HepG2 (cell line): ENCODE measurements around the gene SLC51B. TPM values are rescaled to one million over a fixed set of nuclear protein-coding genes. Genes with fewer than 3 reads are reported as not detected.
A peak's percentile ranks its signal among the peaks of the same experiment; 100 is the strongest.

Source experiments
- AKAP8 ChIP-seq: sonication (generic); formaldehyde crosslinking; IDR thresholded peaks from 2 replicates; pipeline ENCODE4 v1.5.1; 2020; ENCODE audit warnings: mild to moderate bottlenecking, missing genetic modification reagents
- ATF7-NPFF ChIP-seq: sonication (generic); formaldehyde crosslinking; IDR thresholded peaks from 2 replicates; pipeline ENCODE4 v1.8.1; 2023; ENCODE audit warnings: mild to moderate bottlenecking, low read depth, missing genetic modification reagents, moderate library complexity
- CBFB ChIP-seq: sonication (generic); formaldehyde crosslinking; IDR thresholded peaks from 2 replicates; pipeline ENCODE4 v1.4.0; 2020; ENCODE audit warnings: missing genetic modification reagents
- GABPB1 ChIP-seq: IDR thresholded peaks from 2 replicates; pipeline ENCODE4 v1.6.1; 2016; ENCODE audit warnings: mild to moderate bottlenecking, missing genetic modification reagents, moderate library complexity, missing compliant biosample characterization
- KLF16 ChIP-seq, 2 experiments: sonication (generic) in 1 of 2; formaldehyde crosslinking in 1 of 2; IDR thresholded peaks; 2 replicates each; pipeline versions ENCODE4 v1.6.1 to v1.8.0; 2016 to 2023; ENCODE audit warnings: missing genetic modification reagents in 2 of 2, missing compliant biosample characterization in 1 of 2
- MAFG ChIP-seq: sonication (generic); formaldehyde crosslinking; IDR thresholded peaks from 2 replicates; pipeline ENCODE4 v1.5.1; 2020; ENCODE audit warnings: mild to moderate bottlenecking, missing genetic modification reagents
- MATR3 ChIP-seq: sonication (generic); formaldehyde crosslinking; IDR thresholded peaks from 2 replicates; pipeline ENCODE4 v1.4.0; 2020; ENCODE audit warnings: missing genetic modification reagents
- NR2F2 ChIP-seq: IDR thresholded peaks from 2 replicates; pipeline ENCODE4 v1.6.1; 2012; ENCODE audit warnings: low read depth, inconsistent platforms, borderline replicate concordance
- PAWR ChIP-seq: sonication (generic); formaldehyde crosslinking; IDR thresholded peaks from 2 replicates; pipeline ENCODE4 v1.4.0; 2020; ENCODE audit warnings: missing genetic modification reagents, mild to moderate bottlenecking, borderline replicate concordance
- TCF12 ChIP-seq, 2 experiments: fragments of 450-650 bp in 1 of 2; sonication (generic) in 1 of 2; formaldehyde crosslinking in 1 of 2; IDR thresholded peaks; 2 replicates each; pipeline versions ENCODE4 v1.6.1 to v1.8.0; 2017 to 2022; ENCODE audit warnings: antibody characterized with exemption in 1 of 2, mild to moderate bottlenecking in 1 of 2, missing genetic modification reagents in 1 of 2, moderate library complexity in 1 of 2
- ZFP41 ChIP-seq: sonication (generic); formaldehyde crosslinking; IDR thresholded peaks from 2 replicates; pipeline ENCODE4 v1.4.0; 2020; ENCODE audit warnings: mild to moderate bottlenecking, missing genetic modification reagents, borderline replicate concordance
- ZNF12 ChIP-seq: sonication (generic); formaldehyde crosslinking; IDR thresholded peaks from 2 replicates; pipeline ENCODE4 v1.5.0; 2020; ENCODE audit warnings: missing genetic modification reagents
- ZNF496 ChIP-seq: sonication (generic); formaldehyde crosslinking; IDR thresholded peaks from 2 replicates; pipeline ENCODE4 v1.8.1; 2023; ENCODE audit warnings: mild to moderate bottlenecking, moderate library complexity, missing genetic modification reagents; ENCODE audit not compliant: insufficient replicate concordance
- ZNF563 ChIP-seq: sonication (generic); formaldehyde crosslinking; IDR thresholded peaks from 2 replicates; pipeline ENCODE4 v1.8.0; 2022; ENCODE audit warnings: mild to moderate bottlenecking, moderate library complexity, missing genetic modification reagents
- ZNF660 ChIP-seq: sonication (generic); formaldehyde crosslinking; IDR thresholded peaks from 2 replicates; pipeline ENCODE4 v1.5.1; 2020; ENCODE audit warnings: mild to moderate bottlenecking, low read depth, missing genetic modification reagents, borderline replicate concordance
- ZNF839 ChIP-seq: sonication (generic); formaldehyde crosslinking; IDR thresholded peaks from 2 replicates; pipeline ENCODE4 v1.4.0; 2020; ENCODE audit warnings: missing genetic modification reagents, mild to moderate bottlenecking, borderline replicate concordance
- ZSCAN21 ChIP-seq: sonication (generic); formaldehyde crosslinking; IDR thresholded peaks from 2 replicates; pipeline ENCODE4 v1.8.0; 2022; ENCODE audit warnings: mild to moderate bottlenecking, missing genetic modification reagents, moderate library complexity, borderline replicate concordance
- polyA plus RNA-seq, 8 experiments: library from polyadenylated mRNA; depleted of rRNA in 3 of 8; stranded (reverse) in 7 of 8; unstranded in 1 of 8; fragments of >200 nt; fragmentation: Illumina TruSeq in 4 of 8; extraction: Trizol in 4 of 8; gene quantifications; 2 replicates each; pipeline versions ENCODE4 v1.2.1 to v1.2.3, GENCODE V29; 2011 to 2016; ENCODE audit warnings: low read depth in 4 of 8, missing spikeins in 1 of 8, mixed read lengths in 1 of 8; ENCODE audit not compliant: insufficient read depth in 1 of 8
- total RNA-seq, 5 experiments: library from RNA; depleted of rRNA; stranded (reverse); fragments of >200 nt; fragmentation: Illumina TruSeq; extraction: Trizol; gene quantifications; 2 replicates each; pipeline ENCODE4 v1.2.3, GENCODE V29; 2016; ENCODE audit warnings: low read depth in 1 of 5
- TF ChIP-seq, protein P1 (sequence below): sonication (generic); formaldehyde crosslinking; IDR thresholded peaks from 2 replicates; pipeline ENCODE4 v1.4.0; 2020; ENCODE audit warnings: missing genetic modification reagents, mild to moderate bottlenecking, borderline replicate concordance
- TF ChIP-seq, protein P2 (sequence below): sonication (generic); formaldehyde crosslinking; IDR thresholded peaks from 2 replicates; pipeline ENCODE4 v1.5.1; 2020; ENCODE audit warnings: missing genetic modification reagents, mild to moderate bottlenecking, borderline replicate concordance

SLC51B gene
- total and polyA plus RNA-seq, 2 of the 13 experiments (the other 11 are each of a cell fraction or from before 2014, with no cell fraction given) = 14.9 to 17.1 TPM

DNA sequence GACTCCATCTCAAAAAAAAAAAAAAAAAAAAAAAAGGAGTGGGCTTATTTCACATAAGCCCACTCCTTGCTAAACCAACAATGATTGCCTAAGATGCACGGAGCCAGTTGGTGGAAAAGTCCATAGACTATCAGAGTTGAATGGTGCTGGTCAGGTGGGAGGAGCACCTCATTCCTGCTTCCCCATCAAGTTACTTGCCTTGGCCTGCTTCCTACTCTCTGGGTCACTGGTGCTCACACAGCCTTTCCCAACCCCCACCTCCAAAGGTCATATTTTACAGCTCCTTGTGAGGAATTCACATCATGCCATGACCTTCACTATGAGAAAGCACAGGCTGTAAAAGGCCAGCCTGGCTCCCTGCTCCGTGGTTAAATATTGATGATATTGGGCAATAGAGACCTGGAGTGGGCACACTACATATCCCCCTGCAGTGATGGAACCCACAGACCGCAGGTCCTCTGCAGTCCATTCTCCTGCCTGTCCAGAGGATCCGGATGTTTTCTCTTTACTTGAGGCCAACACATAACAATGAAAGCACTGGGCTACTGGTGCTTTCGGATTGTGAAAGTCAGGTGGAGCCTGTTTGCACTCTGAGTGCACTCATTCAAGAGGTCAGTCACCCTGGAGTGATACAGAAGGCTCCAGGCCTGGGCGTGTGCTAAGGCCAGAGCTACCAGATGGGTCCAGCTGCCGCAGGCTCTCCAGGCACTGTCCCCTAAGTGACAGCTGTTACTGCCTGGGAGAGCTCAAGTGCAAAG, at the start of gene SLC51B (continued):
- TF ChIP-seq KLF16 (CRISPR knock-in tag; IDR thresholded peaks at IDR 0.05) = peak in 1 of 2 experiments; percentile 40; a peak in 1 of 4 replicates
- TF ChIP-seq ZNF563 (CRISPR knock-in tag) = no peak
- TF ChIP-seq MATR3 (CRISPR knock-in tag) = no peak
- peak; percentile 81 for TF ChIP-seq NR2F2
- TF ChIP-seq GABPB1 (CRISPR knock-in tag) = peak; percentile 50; the same call in 1 of the 2 replicates
- TF ChIP-seq ZFP41 (CRISPR knock-in tag) = no peak
- TF ChIP-seq ZNF660 (CRISPR knock-in tag) = no peak
- no peak for TF ChIP-seq TCF12 (IDR thresholded peaks at IDR 0.05)
- 0 out of 2 replicates have a peak, but pooled peaks have one; percentile 70 for TF ChIP-seq TCF12 (CRISPR knock-in tag; IDR thresholded peaks at IDR 0.05)
- TF ChIP-seq ATF7-NPFF = 0 out of 2 replicates have a peak, but pooled peaks have one; percentile 19
- 0 out of 2 replicates have a peak, but pooled peaks have one; percentile 51 for TF ChIP-seq ZNF12 (CRISPR knock-in tag)
- TF ChIP-seq ZNF496 (CRISPR knock-in tag) = no peak
- no peak for TF ChIP-seq ZNF839 (CRISPR knock-in tag)
- TF ChIP-seq CBFB (CRISPR knock-in tag) = peak; percentile 56
- TF ChIP-seq, protein P1, sequence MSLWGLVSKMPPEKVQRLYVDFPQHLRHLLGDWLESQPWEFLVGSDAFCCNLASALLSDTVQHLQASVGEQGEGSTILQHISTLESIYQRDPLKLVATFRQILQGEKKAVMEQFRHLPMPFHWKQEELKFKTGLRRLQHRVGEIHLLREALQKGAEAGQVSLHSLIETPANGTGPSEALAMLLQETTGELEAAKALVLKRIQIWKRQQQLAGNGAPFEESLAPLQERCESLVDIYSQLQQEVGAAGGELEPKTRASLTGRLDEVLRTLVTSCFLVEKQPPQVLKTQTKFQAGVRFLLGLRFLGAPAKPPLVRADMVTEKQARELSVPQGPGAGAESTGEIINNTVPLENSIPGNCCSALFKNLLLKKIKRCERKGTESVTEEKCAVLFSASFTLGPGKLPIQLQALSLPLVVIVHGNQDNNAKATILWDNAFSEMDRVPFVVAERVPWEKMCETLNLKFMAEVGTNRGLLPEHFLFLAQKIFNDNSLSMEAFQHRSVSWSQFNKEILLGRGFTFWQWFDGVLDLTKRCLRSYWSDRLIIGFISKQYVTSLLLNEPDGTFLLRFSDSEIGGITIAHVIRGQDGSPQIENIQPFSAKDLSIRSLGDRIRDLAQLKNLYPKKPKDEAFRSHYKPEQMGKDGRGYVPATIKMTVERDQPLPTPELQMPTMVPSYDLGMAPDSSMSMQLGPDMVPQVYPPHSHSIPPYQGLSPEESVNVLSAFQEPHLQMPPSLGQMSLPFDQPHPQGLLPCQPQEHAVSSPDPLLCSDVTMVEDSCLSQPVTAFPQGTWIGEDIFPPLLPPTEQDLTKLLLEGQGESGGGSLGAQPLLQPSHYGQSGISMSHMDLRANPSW (CRISPR knock-in tag) = no peak
- TF ChIP-seq ZSCAN21 (CRISPR knock-in tag) = 0 out of 2 replicates have a peak, but pooled peaks have one; percentile 35
- TF ChIP-seq AKAP8 (CRISPR knock-in tag) = no peak
- TF ChIP-seq PAWR = no peak
- TF ChIP-seq MAFG (CRISPR knock-in tag) = no peak
- TF ChIP-seq, protein P2, sequence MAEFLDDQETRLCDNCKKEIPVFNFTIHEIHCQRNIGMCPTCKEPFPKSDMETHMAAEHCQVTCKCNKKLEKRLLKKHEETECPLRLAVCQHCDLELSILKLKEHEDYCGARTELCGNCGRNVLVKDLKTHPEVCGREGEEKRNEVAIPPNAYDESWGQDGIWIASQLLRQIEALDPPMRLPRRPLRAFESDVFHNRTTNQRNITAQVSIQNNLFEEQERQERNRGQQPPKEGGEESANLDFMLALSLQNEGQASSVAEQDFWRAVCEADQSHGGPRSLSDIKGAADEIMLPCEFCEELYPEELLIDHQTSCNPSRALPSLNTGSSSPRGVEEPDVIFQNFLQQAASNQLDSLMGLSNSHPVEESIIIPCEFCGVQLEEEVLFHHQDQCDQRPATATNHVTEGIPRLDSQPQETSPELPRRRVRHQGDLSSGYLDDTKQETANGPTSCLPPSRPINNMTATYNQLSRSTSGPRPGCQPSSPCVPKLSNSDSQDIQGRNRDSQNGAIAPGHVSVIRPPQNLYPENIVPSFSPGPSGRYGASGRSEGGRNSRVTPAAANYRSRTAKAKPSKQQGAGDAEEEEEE (CRISPR knock-in tag) = no peak
